ENCODE measurements around the gene STRN4. TPM values are rescaled to one million over a fixed set of nuclear protein-coding genes. Genes with fewer than 3 reads are reported as not detected.

Gene STRN4
- total RNA-seq, 1 donor from 2014 or later = 91.6 TPM

DNA sequence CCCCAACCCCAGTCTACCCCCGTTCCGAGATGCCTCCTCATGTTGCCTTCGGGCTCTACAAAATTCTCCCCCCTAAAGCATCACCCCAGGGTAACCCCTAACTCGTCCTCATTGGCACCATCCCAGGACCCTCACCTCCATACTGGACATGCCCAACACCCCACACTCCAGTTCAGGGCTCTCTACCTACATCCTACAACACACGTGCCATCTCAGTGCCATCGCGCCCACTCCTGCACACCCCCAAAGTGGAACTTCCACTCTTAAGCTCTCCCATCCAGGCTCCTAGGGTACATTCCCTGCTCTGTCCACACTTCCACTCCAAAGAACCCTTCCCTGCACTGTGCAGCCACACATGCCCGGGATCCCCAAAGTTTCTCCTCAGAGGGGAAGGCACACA is 1.2 kb downstream of the STRN4 start:
- DNase-seq (ENCODE audit: low read depth) = no peak

DNA sequence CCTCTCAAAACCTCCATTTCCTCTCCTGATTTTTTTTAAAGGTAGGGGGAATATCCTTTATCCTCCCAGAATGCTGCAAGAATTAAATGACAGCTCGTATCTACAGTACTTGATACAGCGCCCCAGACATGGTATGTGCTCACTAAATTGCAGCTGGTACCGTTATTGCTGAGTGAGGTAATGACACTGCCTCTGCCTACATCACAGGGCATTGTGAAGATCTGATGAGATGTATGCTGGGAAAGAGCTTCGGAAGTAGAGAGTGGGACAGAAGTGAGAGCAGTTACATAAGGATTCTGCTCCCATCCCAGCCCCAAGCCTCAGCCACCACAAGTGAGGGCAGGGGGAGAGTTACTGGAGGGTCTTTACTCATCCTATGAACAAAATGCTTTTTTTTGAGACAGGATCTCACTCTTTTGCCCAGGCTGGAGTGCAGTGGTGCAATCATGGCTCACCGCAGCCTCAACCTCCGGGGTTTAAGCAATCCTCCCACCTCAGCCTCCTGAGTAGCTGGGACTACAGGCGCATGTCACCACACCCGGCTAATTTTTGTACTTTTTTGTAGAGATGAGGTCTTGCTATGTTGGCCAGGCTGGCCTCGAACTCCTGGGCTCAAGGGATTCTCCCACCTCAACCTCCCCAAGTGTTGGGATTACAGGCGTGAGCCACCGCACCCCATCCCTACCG is 2.1 kb downstream of the STRN4 start:
- DNase-seq (ENCODE audit: low read depth) = no peak

DNA sequence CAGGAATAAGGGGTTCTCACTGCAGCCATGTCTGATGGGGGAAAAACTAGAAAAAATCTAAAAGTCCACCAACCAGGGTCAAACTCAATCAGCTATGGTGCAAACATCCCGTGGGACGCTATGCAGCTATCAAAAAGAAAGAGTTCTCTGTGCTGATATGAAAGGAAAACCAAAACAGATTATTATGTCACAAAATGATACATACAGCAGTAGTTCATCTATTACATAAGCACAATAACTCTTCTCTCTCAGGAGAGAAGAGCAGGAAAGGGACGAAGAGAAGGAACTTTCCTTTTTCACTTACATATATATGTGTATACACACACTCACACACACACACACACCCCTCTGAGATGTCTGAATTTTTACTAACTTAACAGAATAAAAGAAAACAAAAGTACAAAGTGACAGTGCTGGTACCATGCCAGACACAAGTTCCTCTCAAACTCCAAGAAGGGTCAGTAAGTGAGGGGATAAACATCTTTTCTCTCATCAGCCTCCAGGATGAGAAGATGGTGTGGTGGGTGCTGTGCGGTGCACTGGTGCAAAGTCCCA is 3.2 kb downstream of the STRN4 start:
- no peak for DNase-seq (ENCODE audit: low read depth)

DNA sequence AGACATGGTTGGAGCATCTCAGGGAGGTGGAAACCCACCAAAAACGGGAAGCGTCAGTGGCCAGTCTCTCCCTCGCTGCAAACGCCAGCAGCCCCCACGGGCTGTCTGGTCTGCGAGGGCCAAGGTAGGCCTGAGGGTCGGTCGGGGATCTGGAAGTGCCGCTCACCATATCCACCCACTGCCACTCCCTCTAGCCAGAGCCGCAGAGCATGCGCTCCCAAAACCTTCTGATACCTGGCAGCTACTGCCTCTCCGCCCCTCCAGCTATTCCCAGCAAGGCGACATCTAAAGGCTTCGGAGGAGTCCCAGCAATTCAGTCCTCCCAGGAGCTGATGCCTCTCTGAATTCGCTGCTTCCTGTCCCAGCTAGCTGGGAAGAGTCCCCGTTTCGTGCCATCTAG is 4.8 kb downstream of the STRN4 start:
- no peak for DNase-seq (ENCODE audit: low read depth)

DNA sequence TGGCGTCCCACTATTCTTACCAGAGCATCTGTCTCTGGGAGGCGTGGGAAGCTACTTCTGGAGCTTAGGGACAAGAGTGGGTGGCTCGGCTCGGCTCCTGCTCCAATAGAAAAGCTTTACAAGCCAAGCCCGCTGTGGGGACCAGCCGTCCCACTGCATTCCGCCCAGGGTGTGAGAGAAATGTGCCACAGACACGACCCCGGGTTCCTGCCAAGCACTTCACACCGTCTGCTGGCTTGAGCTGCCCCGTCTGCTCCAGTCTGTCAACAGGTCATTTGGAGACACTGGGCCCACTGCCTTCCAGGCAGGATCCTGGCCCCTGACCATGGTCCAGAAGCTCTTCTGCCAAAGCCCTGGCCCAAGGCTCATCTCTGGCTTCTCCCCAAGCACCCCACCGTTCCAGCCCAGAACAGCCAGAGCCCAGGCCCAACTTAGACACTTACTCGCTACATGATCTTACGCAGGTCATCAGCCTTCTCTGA is 6.9 kb downstream of the STRN4 start:
- no peak for DNase-seq (ENCODE audit: low read depth)

DNA sequence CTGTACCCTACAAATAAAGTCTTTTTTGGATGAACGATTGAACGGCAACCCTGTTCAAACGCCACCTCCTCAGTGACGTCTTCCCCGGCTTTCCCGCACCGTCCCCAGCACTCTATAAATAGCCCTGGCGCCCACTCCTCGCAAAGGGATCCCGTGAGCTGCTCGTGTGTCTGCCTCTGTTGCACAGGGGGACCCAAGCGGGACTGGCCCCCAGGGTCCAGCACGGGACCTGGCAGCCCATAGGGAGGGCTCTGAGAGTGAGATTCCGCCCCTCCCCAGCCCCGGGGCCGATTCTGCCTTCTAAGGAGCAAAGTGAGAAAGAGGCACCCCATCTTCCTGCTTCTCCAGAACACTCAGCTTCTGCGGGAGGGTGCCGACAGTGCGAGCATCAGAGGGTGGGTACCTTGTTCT is 8.5 kb downstream of the STRN4 start:
- no peak for DNase-seq (ENCODE audit: low read depth)

DNA sequence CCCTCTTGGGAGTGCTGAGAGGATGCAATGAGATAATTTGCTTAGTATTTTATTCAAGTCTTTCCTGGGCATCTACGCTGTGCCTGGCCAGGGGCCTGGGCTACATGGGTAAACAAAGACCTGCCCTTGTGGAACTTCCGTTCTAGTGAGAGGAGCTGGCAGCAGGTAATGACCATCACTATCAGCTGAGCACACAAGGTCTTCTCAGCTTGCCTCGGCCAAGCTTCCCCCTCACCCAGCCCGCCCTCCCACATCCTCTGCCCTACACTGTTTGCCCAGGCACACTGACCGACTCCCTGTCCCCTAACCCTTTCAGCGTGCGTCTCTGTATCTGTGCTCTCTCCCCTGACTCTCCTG is 9.0 kb downstream of the STRN4 start:
- DNase-seq (ENCODE audit: low read depth) = no peak

DNA sequence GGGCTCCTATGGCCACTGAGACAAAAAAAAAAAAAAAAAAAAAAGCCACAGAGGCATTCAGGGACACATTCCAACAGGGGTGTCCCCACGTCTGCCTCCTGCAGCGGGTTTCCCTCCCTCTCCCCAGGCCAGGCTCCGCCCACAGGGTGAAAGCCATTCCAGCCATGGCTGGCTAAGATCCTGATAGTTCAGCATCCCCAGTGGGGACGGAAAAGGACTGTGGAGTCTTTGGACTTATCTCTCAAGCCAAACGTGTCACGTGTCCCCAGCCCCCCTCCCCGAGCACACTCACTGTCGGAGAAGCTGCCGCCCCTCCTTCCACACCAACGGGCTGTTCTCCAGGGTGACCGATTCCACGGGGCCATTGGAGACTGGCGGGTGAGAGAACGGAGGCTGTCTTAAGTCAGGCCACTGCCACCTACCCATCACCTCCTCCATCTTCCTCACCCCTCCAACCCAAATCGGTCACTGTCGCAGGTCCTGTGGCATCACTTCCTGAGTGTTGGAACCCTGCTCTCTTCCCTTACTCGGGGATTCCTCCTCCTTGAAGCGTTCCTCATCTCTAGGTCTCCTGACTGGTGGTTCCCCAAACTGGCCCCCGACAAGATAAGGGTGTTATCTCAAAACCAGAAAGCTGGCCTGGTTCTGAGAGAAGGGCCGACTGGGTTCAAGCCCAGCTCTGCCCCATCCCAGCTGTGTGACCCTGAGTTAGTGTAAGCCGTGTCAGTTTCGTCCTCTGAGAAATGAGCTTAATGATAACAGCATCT is 9.5 kb downstream of the STRN4 start:
- no peak for DNase-seq (ENCODE audit: low read depth)

DNA sequence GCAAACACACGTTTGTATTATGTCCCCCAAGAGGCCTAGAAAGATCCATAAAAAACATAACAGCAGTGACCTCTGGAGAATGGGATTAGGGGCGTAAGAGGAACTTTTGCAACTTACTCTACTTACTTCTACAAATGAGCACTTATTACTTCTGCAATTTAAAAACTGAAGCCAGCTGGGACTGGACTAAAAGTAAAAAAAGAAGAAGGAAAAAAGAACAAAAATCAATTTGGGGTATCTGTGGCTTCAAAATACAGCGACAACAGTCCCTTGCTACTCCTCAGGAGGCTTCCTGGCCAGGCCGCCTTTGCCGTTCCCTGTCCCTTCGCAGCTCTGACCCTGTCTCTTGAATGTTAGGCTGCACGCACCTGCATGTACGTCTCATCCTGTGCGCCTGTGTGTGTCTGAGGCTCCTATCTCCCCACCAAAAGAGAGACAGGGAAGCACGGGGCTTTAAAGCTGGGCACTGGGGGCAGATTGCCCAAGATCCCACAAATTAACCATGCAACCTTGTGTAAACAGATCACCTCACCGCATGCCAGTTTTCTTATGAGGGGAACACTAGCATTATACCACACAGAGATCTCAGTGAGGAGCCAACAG is 12.5 kb downstream of the STRN4 start:
- DNase-seq (ENCODE audit: low read depth) = no peak

DNA sequence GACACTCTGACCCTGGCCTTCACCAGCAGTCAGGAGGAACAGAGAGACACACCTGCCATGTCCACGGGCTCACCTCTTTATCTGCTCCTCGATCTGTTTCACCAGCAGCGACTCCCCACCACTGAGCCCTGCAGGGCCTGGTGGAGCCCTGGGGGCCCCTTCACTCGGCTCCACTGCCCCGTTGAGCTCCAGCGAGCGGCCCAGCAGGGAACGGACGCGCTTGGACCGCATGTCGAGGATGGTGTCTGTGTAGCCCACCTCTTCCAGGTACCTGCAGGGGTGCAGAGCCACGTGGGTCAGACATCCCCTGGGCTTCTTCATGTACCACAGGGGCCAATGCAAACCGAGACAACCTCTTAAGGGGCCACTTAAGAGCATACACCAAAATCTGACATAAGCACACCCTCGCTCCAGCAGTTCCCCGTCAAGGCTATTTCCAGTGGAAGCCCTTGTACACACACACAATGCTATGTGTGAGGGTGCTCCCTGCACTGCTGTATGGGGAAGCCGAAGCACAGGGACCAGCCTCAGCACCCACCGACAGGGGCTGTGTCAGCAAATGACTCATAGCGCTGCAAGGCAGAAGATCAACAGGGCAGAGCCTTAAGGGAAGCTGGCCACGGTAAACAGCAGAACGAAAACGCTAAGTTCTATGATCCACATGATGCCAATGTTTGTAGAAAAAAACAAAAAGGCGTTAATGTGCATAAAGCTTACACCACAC is 13.1 kb downstream of the STRN4 start:
- DNase-seq (ENCODE audit: low read depth) = no peak

DNA sequence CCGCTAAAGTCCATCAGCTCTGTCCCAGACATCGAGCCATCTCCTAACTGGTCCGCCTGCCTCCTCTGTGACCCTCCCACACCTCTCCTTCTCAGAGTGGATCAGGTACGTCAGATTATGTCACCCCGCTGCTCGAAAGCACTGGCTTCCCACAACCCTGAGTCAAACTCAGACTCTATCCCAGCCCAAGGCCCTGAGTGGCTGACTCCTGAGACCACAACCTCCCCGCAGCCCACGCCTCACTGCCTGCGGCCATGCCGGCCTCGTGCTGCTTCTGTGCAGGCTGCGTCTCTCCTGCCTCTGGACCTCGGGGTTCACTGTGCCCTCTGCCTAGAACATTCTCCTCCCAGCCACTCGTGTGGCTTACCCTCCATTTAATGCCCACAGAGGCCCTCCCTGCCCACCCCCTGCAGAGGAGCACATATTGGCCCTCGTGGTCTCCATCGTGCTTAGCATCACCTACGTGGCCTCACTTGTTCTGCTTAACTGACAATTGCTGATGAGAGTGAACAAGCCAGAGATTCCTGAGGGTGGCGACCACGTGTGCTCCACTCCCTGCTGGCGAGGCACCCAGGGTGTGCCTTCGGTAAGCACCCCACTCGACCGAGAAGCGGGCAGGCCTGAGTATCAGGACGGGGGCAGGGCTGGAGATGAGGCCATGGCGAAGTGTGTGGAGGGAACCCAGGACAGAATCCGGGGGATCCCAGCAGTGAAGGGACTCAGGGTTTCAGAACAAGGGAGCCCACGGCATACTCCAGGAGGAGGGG is 13.9 kb downstream of the STRN4 start:
- DNase-seq (ENCODE audit: low read depth) = no peak

DNA sequence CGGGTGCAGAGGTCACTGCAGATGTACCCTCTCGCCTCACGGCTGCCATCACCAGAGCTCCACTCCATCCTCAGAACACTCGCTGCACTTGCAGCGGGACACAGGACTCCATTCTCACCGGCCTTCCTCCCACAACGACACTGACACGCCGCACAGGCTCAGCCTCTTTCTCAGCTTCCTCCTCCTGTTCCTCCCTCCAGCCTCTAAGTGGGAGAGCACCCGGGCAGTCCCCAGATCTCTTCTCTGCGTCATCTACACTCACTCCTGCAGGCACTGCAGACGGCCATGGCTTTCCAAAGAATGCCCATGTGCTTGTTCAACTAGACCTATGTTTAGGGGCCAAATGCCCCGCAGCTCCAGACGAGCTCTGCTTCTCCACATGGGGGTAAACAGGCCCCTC is 14.7 kb downstream of the STRN4 start:
- no peak for DNase-seq (ENCODE audit: low read depth)

DNA sequence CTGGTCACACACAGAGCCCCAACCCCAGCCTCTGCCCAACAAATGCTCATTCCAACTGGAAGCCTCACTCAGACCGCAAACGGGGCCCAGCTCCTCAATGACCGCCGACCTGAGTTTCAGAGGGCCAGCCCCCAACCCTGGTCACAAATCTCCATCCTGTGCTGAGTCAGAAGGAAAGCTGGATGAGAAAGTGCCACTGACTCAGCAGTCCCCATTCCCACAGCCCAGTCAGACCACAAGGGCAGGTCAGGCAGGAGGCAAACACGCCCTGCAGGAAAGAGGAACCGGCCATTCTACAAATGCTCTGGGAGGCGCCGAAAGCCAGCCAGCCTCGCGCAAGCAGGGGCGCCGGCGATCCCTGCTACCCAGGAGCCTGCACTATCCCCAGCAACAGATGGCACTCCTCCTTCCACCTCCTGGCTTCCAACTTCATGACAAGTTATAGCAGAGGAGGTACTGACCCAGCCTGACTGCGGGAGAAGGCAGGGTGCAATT is 15.2 kb downstream of the STRN4 start:
- DNase-seq (ENCODE audit: low read depth) = peak; percentile 84

DNA sequence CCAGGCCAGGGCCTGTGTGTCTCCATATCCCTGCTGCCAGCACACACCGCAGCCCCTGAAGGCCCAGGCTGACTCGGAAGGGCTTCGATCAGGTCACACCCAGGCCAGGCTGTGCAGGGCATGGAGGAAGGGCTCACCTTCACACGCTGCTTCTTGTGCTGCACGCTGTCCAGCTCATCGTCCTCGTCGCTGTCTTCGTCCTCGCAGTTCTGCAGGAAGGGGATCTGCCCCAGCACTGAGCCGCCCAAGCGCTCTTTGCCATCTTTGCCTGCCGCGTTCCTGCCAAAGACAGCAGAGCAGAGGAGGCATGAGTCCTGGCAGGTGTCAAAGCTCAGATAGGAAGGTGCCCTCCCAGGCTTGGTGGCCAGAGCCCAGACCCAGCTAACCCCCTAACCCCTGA is 15.7 kb downstream of the STRN4 start:
- DNase-seq (ENCODE audit: low read depth) = no peak

DNA sequence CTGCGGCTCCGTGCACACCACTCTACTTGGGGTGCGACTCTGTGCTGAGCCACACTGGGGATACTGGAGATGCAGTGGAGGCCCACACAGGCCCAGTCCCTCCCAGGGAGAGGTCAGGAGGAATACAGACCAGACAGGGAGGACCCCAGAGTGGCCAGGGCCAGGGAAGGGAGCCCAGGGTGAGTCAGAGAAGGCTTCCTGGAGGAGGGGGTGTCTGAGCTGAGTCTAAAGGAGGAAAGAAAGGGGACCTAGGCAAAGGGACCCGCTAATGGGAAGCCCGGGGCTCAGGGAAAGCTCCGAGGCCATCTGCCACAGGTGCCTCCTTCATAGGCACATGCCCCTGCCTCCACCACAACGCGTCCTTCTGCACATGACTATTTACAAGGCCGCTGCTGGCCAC is 16.1 kb downstream of the STRN4 start:
- no peak for DNase-seq (ENCODE audit: low read depth)

DNA sequence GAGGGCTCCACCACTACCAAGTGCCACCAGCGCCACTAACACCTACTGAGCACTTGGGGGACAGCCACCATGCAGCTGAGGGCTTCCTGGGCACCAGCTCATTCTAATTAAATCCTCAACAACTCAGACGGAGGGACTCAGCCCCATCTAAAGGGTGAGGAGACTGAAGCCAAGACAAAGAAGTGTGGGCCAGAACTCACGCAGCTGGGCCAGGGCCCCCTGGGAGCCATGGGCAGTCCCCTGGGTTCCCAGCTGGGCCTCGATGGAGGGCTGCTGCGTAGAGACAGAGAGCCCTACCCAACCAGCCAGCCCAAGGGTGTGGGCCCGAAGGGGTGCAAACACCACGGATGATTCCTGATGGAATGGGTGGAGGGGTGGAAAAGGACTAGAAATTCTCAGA is 16.6 kb downstream of the STRN4 start:
- no peak for DNase-seq (ENCODE audit: low read depth)

DNA sequence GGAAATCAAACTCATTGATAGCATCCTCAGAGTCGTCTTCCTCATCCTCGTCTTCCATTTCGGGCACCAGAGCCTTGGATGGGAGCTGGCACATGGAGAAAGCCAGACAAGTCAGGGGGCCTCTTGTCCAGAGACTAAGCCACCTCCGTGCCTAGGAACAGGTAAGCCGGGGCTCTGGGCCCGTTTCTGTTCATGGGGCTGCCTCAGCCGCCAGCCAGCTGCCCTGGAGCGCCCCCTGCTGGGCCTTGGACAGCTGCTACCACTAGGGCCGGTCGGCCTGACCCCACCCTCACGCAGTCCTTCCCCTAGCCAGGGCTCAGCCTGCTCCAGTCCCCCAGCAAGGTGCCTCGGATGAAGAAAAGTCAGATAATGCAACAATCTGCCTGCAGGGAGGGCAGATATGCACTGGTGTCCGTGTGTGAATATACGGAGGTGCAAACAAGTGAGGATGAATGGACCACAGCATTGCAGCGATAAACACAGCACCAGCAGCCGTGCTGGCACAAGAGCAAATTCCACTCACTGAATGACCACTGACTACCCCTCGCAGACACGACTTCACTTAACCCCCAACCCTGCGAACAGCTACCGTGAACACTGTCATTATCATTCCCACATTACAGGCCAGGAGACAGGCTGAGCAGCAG is 17.4 kb downstream of the STRN4 start:
- no peak for DNase-seq (ENCODE audit: low read depth)

DNA sequence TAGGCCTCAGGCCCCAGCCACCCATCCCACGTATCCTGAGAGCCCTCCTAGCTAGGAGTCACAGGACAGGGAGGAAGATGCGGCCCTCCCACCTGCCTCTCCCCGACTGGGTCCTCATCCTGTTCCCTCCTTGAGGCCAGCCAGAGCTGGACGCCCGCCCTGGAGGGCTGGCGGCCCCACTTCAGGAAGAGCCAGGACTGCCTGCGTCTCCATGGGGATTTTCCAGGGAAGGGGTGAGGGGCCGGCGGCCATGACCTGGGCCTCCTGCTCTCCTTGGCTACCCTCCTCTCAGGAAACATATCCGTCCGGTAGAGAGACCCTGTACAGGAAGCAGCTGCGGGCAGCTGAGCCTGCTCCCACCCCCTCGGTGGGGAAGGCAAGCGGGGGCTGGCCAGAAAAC is 18.0 kb downstream of the STRN4 start:
- no peak for DNase-seq (ENCODE audit: low read depth)

DNA sequence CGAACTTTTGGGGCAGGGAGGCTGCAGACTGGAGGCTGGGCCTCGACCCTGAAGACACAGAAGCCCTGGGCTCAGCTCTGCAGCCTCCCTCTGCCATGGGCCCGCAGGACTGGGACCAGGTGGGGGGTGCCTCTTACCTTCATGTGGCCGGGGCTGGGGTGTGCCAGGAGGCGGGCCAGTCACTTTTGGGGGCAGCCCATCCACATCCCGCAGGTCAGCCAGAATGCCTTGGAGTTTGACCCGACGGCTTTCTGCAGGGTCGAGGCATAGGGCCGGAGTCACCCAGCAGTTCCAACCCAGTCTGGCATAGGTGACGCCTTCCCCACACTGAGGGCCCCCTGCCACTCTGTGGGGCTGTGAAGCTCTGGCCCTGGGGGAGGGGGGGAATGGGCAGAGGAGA is 18.5 kb downstream of the STRN4 start:
- DNase-seq (ENCODE audit: low read depth) = no peak

DNA sequence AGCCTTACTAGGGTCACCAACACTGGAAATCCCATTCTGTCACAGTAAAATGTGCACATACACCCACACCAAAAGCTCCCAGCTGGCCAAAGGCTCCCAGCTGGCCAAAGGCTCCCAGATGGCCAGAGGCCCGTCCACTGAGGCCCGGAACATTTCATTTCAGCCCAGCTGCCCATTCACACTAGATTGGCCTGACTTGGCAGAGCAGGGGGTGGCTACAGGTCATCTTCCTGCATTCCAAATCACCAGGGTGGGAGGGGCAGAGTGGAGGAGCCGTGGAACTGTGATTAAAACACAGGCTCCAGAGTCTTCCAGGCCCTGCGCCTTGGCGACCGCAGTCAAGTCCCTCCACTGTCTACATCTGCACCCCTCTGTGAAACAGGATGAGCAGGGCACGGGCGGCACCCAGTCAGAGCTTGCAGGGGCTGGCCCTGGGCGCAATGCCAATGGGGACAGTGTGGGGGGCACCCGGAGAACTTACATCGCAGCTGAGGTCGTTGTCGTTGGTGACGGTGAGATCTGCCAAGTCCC is 19.2 kb downstream of the STRN4 start:
- no peak for DNase-seq (ENCODE audit: low read depth)
